ENCODE measurements around the gene CHST11.

CHST11 gene

DNA sequence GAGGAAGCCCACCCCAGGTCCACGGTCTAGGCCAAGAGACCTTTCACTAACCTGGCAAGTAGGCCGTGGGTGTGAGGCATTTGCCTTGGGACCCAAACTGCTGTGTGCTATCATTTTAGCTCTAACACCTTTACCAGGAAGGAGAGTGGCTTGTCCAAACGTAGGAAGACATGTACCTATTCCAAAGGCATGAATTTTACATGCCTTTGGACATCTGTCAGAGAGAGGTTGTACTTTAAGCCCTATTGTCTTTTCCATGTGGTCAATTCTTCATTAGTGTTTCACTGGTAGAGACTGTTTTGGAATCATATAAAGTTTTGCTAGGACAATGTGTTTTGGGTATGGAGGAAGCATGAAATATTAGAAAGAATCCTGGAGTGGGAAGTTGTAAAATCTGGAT is 352.5 kb downstream of the CHST11 start:
- no peak for DNase-seq (ENCODE audit: low read depth)

DNA sequence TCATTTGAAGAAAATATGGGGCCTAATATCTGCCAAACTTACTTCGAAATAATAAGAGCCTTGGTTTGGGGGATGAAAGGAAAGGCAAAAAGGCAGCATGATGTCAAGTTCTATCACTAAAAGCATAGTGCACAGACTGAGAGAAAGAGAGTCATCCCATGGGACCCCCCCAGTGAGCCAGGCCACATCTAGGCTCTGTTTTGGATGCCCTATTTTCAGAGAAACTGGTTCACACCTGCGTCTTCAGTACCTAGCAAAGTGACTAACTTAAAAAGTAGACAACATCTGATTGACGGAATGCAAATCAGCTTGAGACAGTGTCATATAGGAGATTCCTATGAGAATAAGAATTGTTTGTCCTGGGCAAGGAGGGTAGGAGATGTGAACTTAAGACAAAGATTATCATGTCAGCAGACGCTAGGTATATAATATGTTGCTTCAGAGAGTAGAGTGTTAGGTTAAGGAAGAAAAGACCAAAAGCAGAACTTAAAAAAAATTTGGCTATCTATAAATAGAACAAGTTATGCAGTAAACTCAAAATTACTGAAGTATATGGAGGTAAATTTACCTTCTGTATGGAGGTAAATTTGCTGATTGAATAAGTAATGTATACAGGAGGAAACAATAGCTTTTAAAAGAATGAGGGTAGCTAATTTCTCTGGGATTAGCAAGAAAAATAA is 353.1 kb downstream of the CHST11 start:
- DNase-seq (ENCODE audit: low read depth): no peak

All from fibroblast of the conjunctiva (primary cell).